Neural cell (in vitro differentiated cells): Measurements from ENCODE around the gene SH3RF3.

Source experiments
- CTCF ChIP-seq: fragments of 450-650 bp; IDR thresholded peaks from 2 replicates; pipeline ENCODE4 v1.5.1; 2014; ENCODE audit warnings: antibody characterized with exemption, mild to moderate bottlenecking, moderate library complexity; ENCODE audit not compliant: poor library complexity, severe bottlenecking
- EZH2 ChIP-seq: fragments of 200-600, 300-800 bp; shearing (Covaris generic), sonication (generic); IDR thresholded peaks from 2 replicates; pipeline ENCODE4 v1.6.1; 2014; ENCODE audit warnings: antibody characterized with exemption, low read length, borderline replicate concordance, mild to moderate bottlenecking; ENCODE audit not compliant: insufficient read depth, poor library complexity, severe bottlenecking
- POLR2AphosphoS5 ChIP-seq: IDR thresholded peaks from 2 replicates; pipeline ENCODE4 v1.6.1; 2012

- TF ChIP-seq CTCF: no peak
- no peak for TF ChIP-seq POLR2AphosphoS5
- TF ChIP-seq EZH2: no peak
Observed at GRCh38 chr2:109503191-109503590, 374.2 kb downstream of the SH3RF3 start.
